Activated CD8-positive, alpha-beta memory T cell treated with anti-CD3 and anti-CD28 coated beads for 48 hours (primary cell): ENCODE measurements around the gene WT1.
"Not testable (repeated sequence)": the region's sequence is repeated elsewhere in the genome, so short reads cannot be mapped to it uniquely, and the experiment has no call there.

Source experiments
- DNase-seq, 3 experiments: peaks; one replicate each; pipeline ENCODE4 v3.0.0-alpha.2; 2020; ENCODE audit warnings: low read depth in 2 of 3, low spot score in 2 of 3

WT1 gene

GRCh38 chr11:32388871-32389770, 46.2 kb downstream of the WT1 start:
- DNase-seq, result no peak

DNA sequence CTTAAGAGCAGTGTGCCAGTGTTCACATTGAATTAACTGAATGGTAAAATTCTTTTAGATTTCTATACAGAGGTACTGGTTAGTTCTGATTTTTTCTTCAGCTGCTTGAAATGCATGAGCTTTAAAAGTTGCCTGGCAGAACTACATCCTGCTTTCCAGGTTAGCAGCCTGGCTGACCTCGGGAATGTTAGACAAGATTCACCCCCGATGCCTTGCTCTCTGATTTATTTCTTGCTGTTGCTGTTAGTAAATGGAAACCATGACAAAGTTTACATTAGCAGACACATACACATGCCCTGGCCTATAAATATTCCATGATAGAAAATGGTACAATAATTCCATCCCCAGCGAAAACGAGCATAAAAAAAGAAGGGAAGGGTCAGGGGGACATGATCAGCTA, 47.0 kb downstream of the WT1 start:
- no peak for DNase-seq

- DNase-seq, result no peak
These were observed 47.9 kb downstream of the WT1 start for GRCh38 chr11:32387411-32387810.

- no peak for DNase-seq
These were observed 48.5 kb downstream of the WT1 start for GRCh38 chr11:32386770-32387377.

- no peak for DNase-seq
These were observed 49.3 kb downstream of the WT1 start for GRCh38 chr11:32385998-32386397.

DNA sequence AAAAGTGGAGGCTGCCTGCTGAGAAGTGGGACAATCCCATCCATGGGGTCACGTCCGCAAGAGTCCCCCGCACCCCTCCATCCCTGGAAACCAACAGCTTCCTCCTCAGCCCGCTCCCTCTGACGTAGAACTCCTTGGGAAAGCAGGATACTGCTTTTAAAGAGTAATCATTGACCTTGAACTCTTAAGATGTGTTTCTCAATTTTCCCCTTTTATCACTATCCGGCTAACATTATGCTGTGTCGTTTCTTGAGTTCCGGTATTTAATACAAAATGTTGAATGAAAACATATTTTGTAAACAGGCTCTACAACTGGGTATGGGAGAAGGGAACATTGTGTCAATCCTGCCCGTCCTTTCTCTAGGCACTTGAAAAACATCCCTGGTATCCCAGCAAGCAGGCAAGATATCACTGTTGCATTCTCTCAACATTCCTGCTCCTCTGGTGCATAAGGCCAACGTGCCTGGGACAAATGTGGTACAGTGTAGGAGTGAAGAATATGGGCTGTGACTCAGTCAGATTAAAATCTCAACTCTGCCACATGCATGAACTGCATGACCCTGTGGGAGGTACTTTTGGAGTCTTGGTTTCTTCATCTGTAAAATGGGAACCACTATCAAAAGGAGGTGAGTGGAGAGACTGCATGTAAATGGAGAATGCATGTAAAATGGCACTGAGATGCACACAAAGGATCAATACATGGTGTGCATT, 52.8 kb downstream of the WT1 start:
- no peak for DNase-seq

- no peak for DNase-seq
These were observed 54.2 kb downstream of the WT1 start for GRCh38 chr11:32381179-32381578.

- no peak for DNase-seq
These were observed 55.6 kb downstream of the WT1 start for GRCh38 chr11:32379719-32380118.

DNA sequence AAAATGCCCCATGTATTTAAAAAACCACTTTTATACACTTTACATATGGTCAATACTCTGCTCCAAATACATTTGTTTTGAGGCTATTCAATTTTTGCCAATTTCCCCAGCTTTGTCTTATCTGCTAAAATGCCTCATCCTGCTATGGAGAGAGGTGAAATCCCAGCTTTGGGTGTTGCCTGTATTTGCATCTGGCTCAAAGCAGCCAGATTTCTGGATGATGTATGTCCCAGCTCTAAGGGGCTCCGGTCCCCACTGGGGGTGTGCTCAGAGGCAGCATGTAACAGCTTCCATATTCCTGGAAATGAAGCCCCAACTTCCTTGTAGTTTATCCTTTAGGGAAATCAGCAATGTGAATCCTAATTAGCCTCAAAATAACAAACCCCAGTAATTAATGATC, 59.5 kb downstream of the WT1 start:
- no peak for DNase-seq

DNA sequence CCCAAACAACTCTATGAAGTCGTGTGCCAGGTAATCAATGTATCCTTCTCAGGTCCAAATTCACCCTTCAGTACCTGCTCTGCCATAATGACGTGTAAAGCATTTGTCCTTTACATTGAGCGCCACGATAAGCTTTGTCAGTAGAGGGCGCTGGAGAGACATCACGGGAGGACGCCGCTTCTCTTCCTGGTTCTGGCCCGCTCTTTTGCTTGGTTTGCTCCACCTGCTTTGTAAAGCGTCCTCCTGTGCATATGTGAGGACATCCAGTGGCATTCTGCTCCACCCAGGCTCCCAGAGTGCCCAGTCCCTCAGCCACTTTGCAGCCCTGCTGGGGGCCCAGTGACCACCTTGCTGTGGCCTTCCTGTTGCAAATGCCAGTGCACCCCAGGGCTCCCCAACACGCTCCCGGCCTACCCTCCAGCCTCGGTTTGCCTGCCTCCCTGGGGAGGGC, 61.1 kb downstream of the WT1 start:
- DNase-seq, result peak in 1 of 3 experiments; percentile 26

GRCh38 chr11:32369987-32370386, 65.4 kb downstream of the WT1 start:
- not testable (repeated sequence) for DNase-seq

DNA sequence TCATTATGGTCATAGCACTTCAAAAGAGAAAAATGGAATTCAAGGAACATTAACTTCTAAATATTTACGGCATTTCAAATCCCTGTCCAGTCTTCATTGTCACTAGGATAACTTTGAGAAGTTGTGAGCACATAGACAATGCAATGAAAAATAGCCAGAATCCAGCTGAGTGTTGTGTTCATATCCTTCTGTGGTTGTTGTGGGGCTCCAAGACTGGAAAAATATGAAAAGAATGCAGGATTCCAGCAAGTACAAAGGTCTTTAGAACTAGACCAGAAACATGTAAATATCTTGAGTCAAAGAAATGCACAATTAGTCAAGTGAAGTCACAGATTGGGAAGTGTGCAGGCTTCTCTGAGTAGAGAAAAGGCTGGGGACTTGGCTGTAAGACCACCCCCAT, 68.7 kb downstream of the WT1 start:
- no peak for DNase-seq

DNA sequence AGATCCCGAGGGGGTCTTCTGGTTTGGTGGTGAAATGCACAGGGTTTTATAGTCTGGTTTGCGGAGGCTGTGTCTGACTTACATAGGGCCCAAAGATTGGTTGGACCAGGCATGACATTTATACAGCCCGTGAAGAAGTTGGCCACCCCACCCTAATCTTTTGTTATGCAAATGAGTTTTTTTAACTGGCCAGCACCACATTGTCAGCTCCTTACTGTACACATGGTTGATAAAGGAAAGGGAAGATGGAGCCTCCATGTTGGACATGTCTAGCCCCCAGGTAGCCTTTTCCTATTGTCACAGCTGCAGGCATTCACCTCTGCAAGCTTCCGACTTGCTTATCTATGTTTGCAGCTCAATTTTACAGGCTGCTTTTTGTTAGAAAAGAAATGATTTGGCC, 70.1 kb downstream of the WT1 start:
- DNase-seq, result no peak

DNA sequence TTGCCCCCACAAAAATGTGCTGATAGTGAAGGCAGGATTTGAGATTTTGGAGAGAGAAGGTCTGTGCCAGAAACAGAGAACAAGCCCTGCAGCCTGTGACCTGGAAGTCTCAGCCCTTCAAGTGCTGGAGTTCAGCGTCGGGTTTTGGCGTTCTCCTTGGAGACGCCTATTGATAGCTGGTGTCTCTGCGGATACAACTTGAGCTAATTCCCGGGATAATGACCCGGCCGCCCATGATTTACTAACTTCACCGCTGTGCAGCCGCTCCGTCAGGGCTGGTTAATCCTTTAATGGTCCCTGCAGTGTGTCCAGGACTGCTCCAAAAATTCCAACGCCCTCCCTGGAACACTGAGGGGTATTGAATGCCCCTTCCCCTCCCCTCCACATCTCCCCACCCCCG, 76.6 kb downstream of the WT1 start:
- no peak for DNase-seq

- DNase-seq, result no peak
These were observed 81.5 kb downstream of the WT1 start for GRCh38 chr11:32353884-32354283.

GRCh38 chr11:32348502-32348901, 86.8 kb downstream of the WT1 start:
- no peak for DNase-seq

DNA sequence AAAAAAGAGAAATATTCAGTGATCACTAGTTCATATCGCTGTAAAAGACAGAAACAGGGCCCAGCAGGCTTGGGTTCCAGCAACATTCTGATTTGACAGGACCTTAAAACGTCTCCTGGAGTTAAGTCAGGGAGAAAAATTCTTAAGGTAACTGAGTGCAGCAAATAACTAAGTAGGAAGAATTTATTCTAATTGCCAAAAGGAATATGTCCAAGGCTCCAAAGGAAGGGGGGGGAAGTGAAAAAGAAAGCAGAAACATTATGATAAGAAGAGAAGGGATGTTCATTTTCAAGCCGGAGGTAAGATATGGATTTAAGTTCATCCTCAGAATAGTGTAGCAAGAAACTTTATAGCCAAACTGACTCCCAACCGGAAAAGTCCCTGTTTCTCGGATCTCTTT, 90.4 kb downstream of the WT1 start:
- DNase-seq, result no peak

DNA sequence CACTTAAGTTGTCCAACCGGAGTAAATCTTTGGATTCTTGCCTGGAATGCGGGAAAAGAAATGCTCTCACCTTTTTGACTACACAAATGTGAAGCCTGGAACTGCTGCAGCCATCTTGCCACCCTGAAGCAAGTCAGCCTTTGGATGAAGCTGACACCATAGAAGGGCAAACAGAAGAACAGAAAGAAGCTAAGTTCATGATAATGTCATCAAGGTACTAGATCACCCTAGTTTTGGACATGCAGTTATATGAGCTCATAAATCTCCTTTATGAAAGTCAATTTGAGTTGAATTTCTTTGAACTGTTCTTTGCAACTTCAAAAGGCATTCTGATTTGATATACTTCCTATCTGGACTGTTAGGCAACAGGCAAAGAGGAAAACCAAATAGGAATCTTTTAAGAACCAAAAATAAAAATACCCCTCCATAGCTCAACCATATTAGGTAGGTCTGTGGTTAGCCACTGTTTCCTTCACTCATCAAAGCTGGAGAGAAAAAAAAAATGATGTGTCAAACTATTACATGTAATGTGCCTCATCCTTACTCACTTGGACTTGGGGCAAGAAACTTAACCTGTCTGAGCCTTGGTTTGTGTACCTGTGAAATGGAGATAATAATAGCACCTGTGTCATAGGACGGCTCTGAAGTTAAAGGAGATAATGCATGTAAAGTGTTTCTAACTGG, 91.9 kb downstream of the WT1 start:
- DNase-seq, result no peak

DNA sequence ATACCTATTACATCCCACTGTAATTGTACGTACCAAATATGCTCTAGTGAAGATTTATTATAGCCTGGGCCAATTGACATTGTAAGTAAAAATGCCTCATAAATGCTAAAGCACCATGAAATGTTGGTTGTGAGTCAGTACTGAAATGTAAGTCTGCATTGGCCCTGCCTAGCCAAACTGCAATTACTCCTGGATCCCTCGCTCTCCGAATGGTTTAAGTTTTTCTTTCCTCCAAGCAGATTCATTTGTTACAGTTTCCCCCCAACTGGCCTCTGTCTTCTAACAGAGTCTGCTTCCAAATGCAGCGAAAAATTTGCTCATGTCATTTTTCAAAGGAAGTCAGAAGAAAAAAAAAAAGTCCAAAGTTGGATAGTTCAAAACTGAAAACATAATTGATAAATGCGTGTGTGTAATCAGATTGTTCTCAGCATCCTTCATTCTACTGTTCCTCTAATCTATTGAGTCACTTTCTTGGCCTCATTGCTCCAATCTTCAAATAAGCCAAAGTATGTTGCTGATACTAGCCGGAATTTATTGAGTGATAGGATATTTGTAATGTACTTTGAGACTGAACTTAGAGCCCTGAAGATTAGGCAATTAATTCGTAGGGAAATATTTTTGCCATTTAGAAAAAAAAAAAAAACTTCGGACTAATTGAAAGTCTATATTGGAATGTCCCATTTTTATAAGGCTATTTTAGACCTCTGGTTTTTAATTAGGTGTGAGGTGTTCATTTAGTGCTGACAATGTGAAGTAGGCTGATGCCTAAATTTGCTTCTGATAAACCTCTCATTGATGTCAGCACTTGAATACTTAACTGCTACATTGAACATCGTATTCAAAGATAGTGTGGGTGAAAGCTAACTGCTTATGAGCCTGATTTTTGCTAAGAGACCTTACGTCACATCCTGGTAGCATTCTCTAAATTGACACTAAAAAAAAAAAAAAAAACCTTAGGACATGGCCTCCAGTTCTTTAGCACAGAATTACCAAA, 93.4 kb downstream of the WT1 start:
- DNase-seq, result no peak

DNA sequence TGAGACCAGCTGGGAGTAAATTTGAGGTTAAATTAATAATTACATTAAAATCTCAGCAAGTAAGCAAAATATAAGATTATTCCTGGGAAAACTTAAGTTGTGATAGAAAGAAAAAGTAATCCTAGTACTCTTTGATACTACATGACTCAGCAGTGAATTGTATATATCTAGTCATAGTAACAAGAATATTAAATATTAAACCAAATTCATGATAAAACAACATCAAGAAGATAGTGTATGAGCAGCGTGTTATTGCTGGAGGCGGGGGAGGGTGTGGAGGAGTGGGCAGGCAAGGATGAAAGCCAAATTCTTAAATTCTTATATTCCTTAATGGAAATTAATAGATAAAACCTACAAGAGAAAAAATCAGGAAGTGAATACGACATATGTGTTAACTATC, 95.2 kb downstream of the WT1 start:
- DNase-seq, result no peak
